ENCODE measurements around the gene ALDH1A2.

ALDH1A2 gene

GRCh38 chr15:57945616-57946015 is 119.9 kb downstream of the ALDH1A2 start:
- Histone ChIP-seq H3K79me1 (ENCODE audit: low read depth, low read length) (no peaks in the 10 kb centered on the region), H3K27ac (replicated peaks; ENCODE audit: low read length) (no peak overlapping the region), H3K18ac (ENCODE audit: low read length) (no peak overlapping the region), H2BK120ac (ENCODE audit: low read depth, low read length) (no peak overlapping the region), H3K36me3 (replicated peaks in 1 of 2; ENCODE audit: control insufficient read depth in 2 of 2, insufficient read depth in 2 of 2, low read length in 2 of 2) (no peaks in the 10 kb centered on the region), H2BK12ac (ENCODE audit: low read length) (no peak overlapping the region), H4K91ac (ENCODE audit: low read depth, low read length, poor library complexity) (no peak overlapping the region), H3K4me1 (ENCODE audit: control insufficient read depth in 2 of 2, insufficient read depth in 1 of 2, low read depth in 1 of 2, low read length in 2 of 2) (no peaks in the 10 kb centered on the region), H3K4me2 (ENCODE audit: insufficient read depth, low read length, poor library complexity, severe bottlenecking) (no peak overlapping the region), H2AK5ac (ENCODE audit: low read depth, low read length) (no peak overlapping the region), H2AFZ (ENCODE audit: low read length) (no peak overlapping the region), H3K9ac (ENCODE audit: low read depth, low read length, poor library complexity) (no peak overlapping the region), H3K27me3 (ENCODE audit: control insufficient read depth in 3 of 3, insufficient read depth in 3 of 3, low read depth in 1 of 3, low read length in 3 of 3) (no peaks in the 10 kb centered on the region), H3K4me3 (ENCODE audit: low read length in 2 of 2) (no peak overlapping the region), H3K4ac (ENCODE audit: low read length) (no peak overlapping the region), H3K9me3 (replicated peaks in 1 of 2; ENCODE audit: control insufficient read depth in 2 of 2, insufficient read depth in 1 of 2, low read depth in 1 of 2, low read length in 2 of 2) (no peaks in the 10 kb centered on the region), H4K8ac (ENCODE audit: low read depth, low read length) (no peak overlapping the region), H2BK5ac (ENCODE audit: low read length) (no peak overlapping the region), H3K23ac (ENCODE audit: low read depth, low read length, poor library complexity) (no peak overlapping the region), H2BK15ac (ENCODE audit: low read length) (no peak overlapping the region), H3K14ac (ENCODE audit: low read length) (no peak overlapping the region)
- WGBS, 2 donors (ENCODE audit: extremely low coverage in 2 of 2, insufficient read length in 2 of 2, insufficient replicate concordance in 1 of 2) = no CpG with 5 or more reads among the region's 2 CpGs
- no peak for DNase-seq (ENCODE audit: low spot score)

GRCh38 chr15:57943754-57944420 is 121.6 kb downstream of the ALDH1A2 start:
- no peak for DNase-seq (ENCODE audit: low spot score)
- Histone ChIP-seq H3K4me3 (ENCODE audit: low read length in 2 of 2) (no peak overlapping the region), H3K36me3 (replicated peaks in 1 of 2; ENCODE audit: control insufficient read depth in 2 of 2, insufficient read depth in 2 of 2, low read length in 2 of 2) (no peaks in the 10 kb centered on the region), H2BK15ac (ENCODE audit: low read length) (no peak overlapping the region), H3K9me3 (replicated peaks in 1 of 2; ENCODE audit: control insufficient read depth in 2 of 2, insufficient read depth in 1 of 2, low read depth in 1 of 2, low read length in 2 of 2) (no peaks in the 10 kb centered on the region), H3K4ac (ENCODE audit: low read length) (no peak overlapping the region), H3K4me1 (ENCODE audit: control insufficient read depth in 2 of 2, insufficient read depth in 1 of 2, low read depth in 1 of 2, low read length in 2 of 2) (no peaks in the 10 kb centered on the region), H3K27me3 (ENCODE audit: control insufficient read depth in 3 of 3, insufficient read depth in 3 of 3, low read depth in 1 of 3, low read length in 3 of 3) (no peaks in the 10 kb centered on the region), H3K27ac (replicated peaks; ENCODE audit: low read length) (no peak overlapping the region), H2BK120ac (ENCODE audit: low read depth, low read length) (no peak overlapping the region), H3K9ac (ENCODE audit: low read depth, low read length, poor library complexity) (no peak overlapping the region), H3K18ac (ENCODE audit: low read length) (no peak overlapping the region), H3K79me1 (ENCODE audit: low read depth, low read length) (no peaks in the 10 kb centered on the region), H2AFZ (ENCODE audit: low read length) (no peak overlapping the region), H2BK12ac (ENCODE audit: low read length) (no peak overlapping the region), H4K8ac (ENCODE audit: low read depth, low read length) (no peak overlapping the region), H2BK5ac (ENCODE audit: low read length) (no peak overlapping the region), H2AK5ac (ENCODE audit: low read depth, low read length) (no peak overlapping the region), H3K23ac (ENCODE audit: low read depth, low read length, poor library complexity) (no peak overlapping the region), H3K4me2 (ENCODE audit: insufficient read depth, low read length, poor library complexity, severe bottlenecking) (no peak overlapping the region), H4K91ac (ENCODE audit: low read depth, low read length, poor library complexity) (no peak overlapping the region), H3K14ac (ENCODE audit: low read length) (no peak overlapping the region)
- no CpG with 5 or more reads among the region's 3 CpGs for WGBS, 2 donors (ENCODE audit: extremely low coverage in 2 of 2, insufficient read length in 2 of 2, insufficient replicate concordance in 1 of 2)

- H2BK120ac ChIP-seq (ENCODE audit: low read depth, low read length) = no peak overlapping the region
- no peak overlapping the region for H4K91ac ChIP-seq (ENCODE audit: low read depth, low read length, poor library complexity)
- no peak for DNase-seq (ENCODE audit: low spot score)
- no peak overlapping the region for H4K8ac ChIP-seq (ENCODE audit: low read depth, low read length)
- no peak overlapping the region for H3K23ac ChIP-seq (ENCODE audit: low read depth, low read length, poor library complexity)
- no peak overlapping the region for H3K27ac ChIP-seq (replicated peaks; ENCODE audit: low read length)
- no peaks in the 10 kb centered on the region for H3K9me3 ChIP-seq (replicated peaks in 1 of 2; ENCODE audit: control insufficient read depth in 2 of 2, insufficient read depth in 1 of 2, low read depth in 1 of 2, low read length in 2 of 2)
- no peaks in the 10 kb centered on the region for H3K36me3 ChIP-seq (replicated peaks in 1 of 2; ENCODE audit: control insufficient read depth in 2 of 2, insufficient read depth in 2 of 2, low read length in 2 of 2)
- H2AFZ ChIP-seq (ENCODE audit: low read length) = no peak overlapping the region
- no peak overlapping the region for H3K14ac ChIP-seq (ENCODE audit: low read length)
- H2BK15ac ChIP-seq (ENCODE audit: low read length) = no peak overlapping the region
- H2BK12ac ChIP-seq (ENCODE audit: low read length) = no peak overlapping the region
- no peak overlapping the region for H3K4me2 ChIP-seq (ENCODE audit: insufficient read depth, low read length, poor library complexity, severe bottlenecking)
- no peak overlapping the region for H2BK5ac ChIP-seq (ENCODE audit: low read length)
- H3K4me1 ChIP-seq (ENCODE audit: control insufficient read depth in 2 of 2, insufficient read depth in 1 of 2, low read depth in 1 of 2, low read length in 2 of 2) = no peaks in the 10 kb centered on the region
- H3K79me1 ChIP-seq (ENCODE audit: low read depth, low read length) = no peaks in the 10 kb centered on the region
- H2AK5ac ChIP-seq (ENCODE audit: low read depth, low read length) = no peak overlapping the region
- no peak overlapping the region for H3K4me3 ChIP-seq (ENCODE audit: low read length in 2 of 2)
- WGBS, 2 donors (ENCODE audit: extremely low coverage in 2 of 2, insufficient read length in 2 of 2, insufficient replicate concordance in 1 of 2) = no CpG with 5 or more reads among the region's 5 CpGs
- H3K4ac ChIP-seq (ENCODE audit: low read length) = no peak overlapping the region
- no peak overlapping the region for H3K9ac ChIP-seq (ENCODE audit: low read depth, low read length, poor library complexity)
- no peaks in the 10 kb centered on the region for H3K27me3 ChIP-seq (ENCODE audit: control insufficient read depth in 3 of 3, insufficient read depth in 3 of 3, low read depth in 1 of 3, low read length in 3 of 3)
- H3K18ac ChIP-seq (ENCODE audit: low read length) = no peak overlapping the region
Measured at GRCh38 chr15:57943171-57943570, 122.3 kb downstream of the ALDH1A2 start.

- DNase-seq (ENCODE audit: low spot score) = no peak
- Histone ChIP-seq H3K4me3 (ENCODE audit: low read length in 2 of 2) (no peak overlapping the region), H3K27ac (replicated peaks; ENCODE audit: low read length) (no peak overlapping the region), H3K23ac (ENCODE audit: low read depth, low read length, poor library complexity) (no peak overlapping the region), H3K79me1 (ENCODE audit: low read depth, low read length) (no peaks in the 10 kb centered on the region), H2BK12ac (ENCODE audit: low read length) (no peak overlapping the region), H2BK120ac (ENCODE audit: low read depth, low read length) (no peak overlapping the region), H2BK5ac (ENCODE audit: low read length) (no peak overlapping the region), H3K14ac (ENCODE audit: low read length) (no peak overlapping the region), H4K91ac (ENCODE audit: low read depth, low read length, poor library complexity) (no peak overlapping the region), H3K18ac (ENCODE audit: low read length) (no peak overlapping the region), H3K9me3 (replicated peaks in 1 of 2; ENCODE audit: control insufficient read depth in 2 of 2, insufficient read depth in 1 of 2, low read depth in 1 of 2, low read length in 2 of 2) (no peaks in the 10 kb centered on the region), H2AFZ (ENCODE audit: low read length) (no peak overlapping the region), H3K4ac (ENCODE audit: low read length) (no peak overlapping the region), H3K4me2 (ENCODE audit: insufficient read depth, low read length, poor library complexity, severe bottlenecking) (no peak overlapping the region), H2BK15ac (ENCODE audit: low read length) (no peak overlapping the region), H3K9ac (ENCODE audit: low read depth, low read length, poor library complexity) (no peak overlapping the region), H3K27me3 (ENCODE audit: control insufficient read depth in 3 of 3, insufficient read depth in 3 of 3, low read depth in 1 of 3, low read length in 3 of 3) (no peaks in the 10 kb centered on the region), H2AK5ac (ENCODE audit: low read depth, low read length) (no peak overlapping the region), H3K36me3 (replicated peaks in 1 of 2; ENCODE audit: control insufficient read depth in 2 of 2, insufficient read depth in 2 of 2, low read length in 2 of 2) (no peaks in the 10 kb centered on the region), H3K4me1 (ENCODE audit: control insufficient read depth in 2 of 2, insufficient read depth in 1 of 2, low read depth in 1 of 2, low read length in 2 of 2) (no peaks in the 10 kb centered on the region), H4K8ac (ENCODE audit: low read depth, low read length) (no peak overlapping the region)
- WGBS, 2 donors (ENCODE audit: extremely low coverage in 2 of 2, insufficient read length in 2 of 2, insufficient replicate concordance in 1 of 2) = no CpG with 5 or more reads among the region's 1 CpG
Measured at GRCh38 chr15:57941816-57942215, 123.7 kb downstream of the ALDH1A2 start.

Measured in neuronal stem cell (in vitro differentiated cells).